ENCODE results near the gene RNF208.

The RNF208 gene

GRCh38 chr9:137226338-137227053 lies 4.5 kb upstream of the RNF208 start:
- DNase-seq = no peak

- no peak for DNase-seq
These were observed 3.8 kb upstream of the RNF208 start for GRCh38 chr9:137225699-137226331.

- DNase-seq = no peak
These were observed 3.0 kb upstream of the RNF208 start, which contains the start of gene CYSRT1 for GRCh38 chr9:137224830-137225694. Gene CYSRT1 (plus strand): TSS chr9:137225174. CDS start chr9:137225622, 448 bp downstream.

GRCh38 chr9:137223078-137223970 lies 1.3 kb upstream of the RNF208 start:
- peak; percentile 95 for DNase-seq

GRCh38 chr9:137221506-137222111 lies 431 bp downstream of the RNF208 start:
- DNase-seq = no peak

GRCh38 chr9:137221095-137221505 lies 940 bp downstream of the RNF208 start:
- DNase-seq = no peak

- DNase-seq = no peak
These were observed 1.5 kb downstream of the RNF208 start for GRCh38 chr9:137220317-137221094.

GRCh38 chr9:137219757-137220316 lies 2.2 kb downstream of the RNF208 start:
- no peak for DNase-seq

- DNase-seq = no peak
These were observed 3.2 kb downstream of the RNF208 start for GRCh38 chr9:137218754-137219271.

- no peak for DNase-seq
These were observed 3.8 kb downstream of the RNF208 start for GRCh38 chr9:137218212-137218753.

- peak; percentile 74 to 76 for DNase-seq
These were observed 4.5 kb downstream of the RNF208 start for GRCh38 chr9:137217276-137218211.

- DNase-seq = no peak
These were observed 5.7 kb downstream of the RNF208 start for GRCh38 chr9:137216188-137216965.

GRCh38 chr9:137215196-137215986 lies 6.6 kb downstream of the RNF208 start:
- DNase-seq = no peak

GRCh38 chr9:137214620-137215019 lies 7.4 kb downstream of the RNF208 start:
- DNase-seq = no peak

GRCh38 chr9:137213160-137214060 lies 8.6 kb downstream of the RNF208 start:
- no peak for DNase-seq

- DNase-seq = no peak
These were observed 9.5 kb downstream of the RNF208 start for GRCh38 chr9:137212520-137212919.
